NCI-H226 (cell line): ENCODE data around the gene DPEP3.
A peak's percentile ranks its signal among the peaks of the same experiment; 100 is the strongest.

ENCODE experiments used
- DNase-seq: peaks from one replicate; pipeline ENCODE4 v3.0.0-alpha.2; 2015

The DPEP3 gene

GRCh38 chr16:67966549-67967182 lies 13.6 kb downstream of the DPEP3 start:
- peak; percentile 78 for DNase-seq

- no peak for DNase-seq
Observed at GRCh38 chr16:67965668-67966548, 14.4 kb downstream of the DPEP3 start.

- DNase-seq = no peak
Observed at GRCh38 chr16:67964477-67965131, 15.7 kb downstream of the DPEP3 start.

- DNase-seq = no peak
Observed at GRCh38 chr16:67963662-67964321, 16.5 kb downstream of the DPEP3 start.

- DNase-seq = no peak
Observed at GRCh38 chr16:67963292-67963661, 17.0 kb downstream of the DPEP3 start.

- no peak for DNase-seq
Observed at GRCh38 chr16:67962135-67962534, 18.2 kb downstream of the DPEP3 start.

- no peak for DNase-seq
Observed at GRCh38 chr16:67961551-67961957, 18.7 kb downstream of the DPEP3 start.

GRCh38 chr16:67959536-67960329 lies 20.6 kb downstream of the DPEP3 start:
- no peak for DNase-seq

- peak; percentile 1 for DNase-seq
Observed at GRCh38 chr16:67957622-67958021, 22.7 kb downstream of the DPEP3 start.

GRCh38 chr16:67954421-67955196 lies 25.7 kb downstream of the DPEP3 start:
- peak; percentile 0 for DNase-seq

- DNase-seq = no peak
Observed at GRCh38 chr16:67953641-67954375, 26.5 kb downstream of the DPEP3 start.

- no peak for DNase-seq
Observed at GRCh38 chr16:67951485-67951884, 28.8 kb downstream of the DPEP3 start.

- no peak for DNase-seq
Observed at GRCh38 chr16:67950335-67950843, 29.9 kb downstream of the DPEP3 start.

GRCh38 chr16:67949645-67950044 lies 30.7 kb downstream of the DPEP3 start:
- DNase-seq = no peak

GRCh38 chr16:67948015-67948414 lies 32.3 kb downstream of the DPEP3 start:
- no peak for DNase-seq

- DNase-seq = no peak
Observed at GRCh38 chr16:67946966-67947558, 33.2 kb downstream of the DPEP3 start.

GRCh38 chr16:67946128-67946569 lies 34.1 kb downstream of the DPEP3 start:
- DNase-seq = no peak

GRCh38 chr16:67945392-67945933 lies 34.8 kb downstream of the DPEP3 start:
- no peak for DNase-seq

GRCh38 chr16:67944690-67945391 lies 35.5 kb downstream of the DPEP3 start:
- DNase-seq = no peak
